Subcutaneous abdominal adipose tissue (tissue), 5 donors: Measurements from ENCODE around the gene RAB3C.

Experiments used
- H3K27ac ChIP-seq: one replicate; pipeline ENCODE4 v1.7.0; 2013; ENCODE audit warnings: low read depth, mild to moderate bottlenecking, inconsistent platforms, low read length, moderate library complexity
- H3K27me3 ChIP-seq, 5 donors: one replicate each; pipeline ENCODE4 v1.7.0; 2013; ENCODE audit warnings: low read length in 5 of 5, inconsistent platforms in 1 of 5; ENCODE audit not compliant: control insufficient read depth in 5 of 5, insufficient read depth in 4 of 5
- H3K36me3 ChIP-seq, 5 donors: one replicate each; pipeline ENCODE4 v1.7.0; 2013; ENCODE audit warnings: low read length in 5 of 5; ENCODE audit not compliant: control insufficient read depth in 5 of 5, insufficient read depth in 5 of 5
- H3K4me1 ChIP-seq, 5 donors: one replicate each; pipeline ENCODE4 v1.7.0; 2013; ENCODE audit warnings: low read length in 5 of 5, mild to moderate bottlenecking in 3 of 5, moderate library complexity in 1 of 5; ENCODE audit not compliant: control insufficient read depth in 5 of 5, insufficient read depth in 5 of 5
- H3K4me3 ChIP-seq, 5 donors: one replicate each; pipeline ENCODE4 v1.7.0; 2013; ENCODE audit warnings: low read length in 5 of 5, low read depth in 1 of 5
- H3K9ac ChIP-seq, 5 donors: one replicate each; pipeline ENCODE4 v1.7.0; 2013; ENCODE audit warnings: low read length in 5 of 5, mild to moderate bottlenecking in 4 of 5, moderate library complexity in 3 of 5
- H3K9me3 ChIP-seq, 5 donors: one replicate each; pipeline ENCODE4 v1.7.0; 2013; ENCODE audit warnings: low read length in 5 of 5; ENCODE audit not compliant: control insufficient read depth in 5 of 5
- donor health status: healthy.
- donor health status: healthy.
- donor health status: healthy.
- donor health status: healthy.
- donor health status: healthy.

The RAB3C gene

DNA sequence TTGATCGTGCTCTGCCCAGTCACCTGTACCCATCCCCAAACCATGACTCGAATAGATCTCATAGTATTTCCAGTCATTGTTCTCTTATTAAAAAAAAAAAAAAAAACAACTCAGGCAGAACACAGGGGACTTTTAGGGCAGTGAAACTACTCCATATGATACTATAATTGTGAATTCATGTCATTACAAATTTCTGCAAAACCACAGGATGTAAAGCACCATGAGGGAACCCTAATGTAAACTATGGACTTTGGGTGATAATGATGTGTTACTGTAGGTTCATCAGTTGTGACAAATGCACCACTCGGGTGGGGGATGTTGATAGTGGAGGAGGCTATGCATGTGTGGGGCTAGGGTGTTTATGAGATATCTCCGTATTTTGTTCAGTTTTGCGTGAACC, 133.8 kb downstream of the RAB3C start:
- no peak overlapping the region for H3K4me3 ChIP-seq
- no peak overlapping the region for H3K27ac ChIP-seq
- no peaks in the 10 kb centered on the region for H3K36me3 ChIP-seq
- H3K9me3 ChIP-seq: peaks cover 0 to 9% (median 3%) of the 10 kb centered on the region in 5 donors
- no peak overlapping the region for H3K9ac ChIP-seq
- peaks cover 0 to 6% (median 0%) of the 10 kb centered on the region in 5 donors for H3K4me1 ChIP-seq
- H3K27me3 ChIP-seq: no peaks in the 10 kb centered on the region

- Histone ChIP-seq H3K27ac (no peak overlapping the region), H3K27me3 (no peaks in the 10 kb centered on the region), H3K36me3 (no peaks in the 10 kb centered on the region), H3K9ac (no peak overlapping the region), H3K9me3 (peaks cover 0 to 9% (median 3%) of the 10 kb centered on the region in 5 donors), H3K4me3 (no peak overlapping the region), H3K4me1 (peaks cover 0 to 7% (median 0%) of the 10 kb centered on the region in 5 donors)
Observed at GRCh38 chr5:58717303-58718007, 134.6 kb downstream of the RAB3C start.

DNA sequence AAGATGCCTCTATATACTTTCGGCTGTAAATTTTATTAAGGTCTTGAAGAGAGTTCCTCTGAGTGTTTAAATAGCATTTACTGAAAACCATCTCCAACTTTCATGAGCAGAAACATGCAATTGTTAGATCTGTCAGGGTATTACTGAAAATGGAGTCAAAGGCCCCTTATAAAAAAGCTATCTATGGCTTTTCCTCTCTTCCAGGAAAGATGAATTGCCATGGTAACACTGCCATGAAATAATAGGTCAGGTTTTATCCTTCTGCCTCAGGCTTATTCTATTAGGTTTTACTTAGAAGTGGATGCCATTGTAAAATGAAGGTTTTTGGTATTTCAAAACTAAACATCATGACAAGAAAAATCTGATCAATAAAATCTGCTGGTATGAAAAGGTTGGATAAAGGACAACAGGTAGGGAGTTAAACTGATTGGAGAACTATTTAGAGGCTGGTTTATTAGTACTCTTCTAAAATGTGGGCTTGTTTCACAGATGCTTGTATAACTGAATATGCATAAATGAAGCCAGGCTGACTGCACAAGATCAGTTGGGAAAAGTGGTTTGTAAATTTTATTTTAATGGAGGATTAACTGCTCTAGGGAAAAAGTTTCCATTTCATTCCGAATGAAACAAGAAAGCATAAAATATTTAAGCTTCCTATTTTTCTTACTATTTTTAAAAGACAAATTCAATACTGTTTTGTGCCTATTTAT, 135.5 kb downstream of the RAB3C start:
- no peak overlapping the region for H3K4me3 ChIP-seq
- H3K9me3 ChIP-seq: peaks cover 0 to 9% (median 3%) of the 10 kb centered on the region in 5 donors
- H3K36me3 ChIP-seq: no peaks in the 10 kb centered on the region
- no peaks in the 10 kb centered on the region for H3K27me3 ChIP-seq
- peaks cover 0 to 7% (median 0%) of the 10 kb centered on the region in 5 donors for H3K4me1 ChIP-seq
- no peak overlapping the region for H3K27ac ChIP-seq
- H3K9ac ChIP-seq: no peak overlapping the region

DNA sequence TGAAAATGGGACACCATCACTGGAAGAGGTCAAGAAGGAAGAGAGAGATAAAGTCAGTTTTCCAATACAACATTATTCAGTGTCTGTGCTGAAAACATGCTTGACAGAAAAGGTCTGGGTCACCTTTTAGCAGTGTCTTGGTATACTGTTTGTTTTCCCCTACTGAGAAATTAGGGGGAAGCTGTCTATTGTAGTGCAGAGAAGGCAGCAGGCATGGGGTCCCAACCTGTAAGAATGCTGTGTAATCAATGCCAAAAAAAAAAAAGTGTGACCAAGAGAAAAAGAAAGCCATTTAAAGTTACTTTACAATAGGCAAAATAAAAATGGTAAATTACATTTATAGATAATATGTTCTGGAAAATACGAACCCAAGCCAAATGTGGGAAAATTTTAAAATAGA, 139.3 kb downstream of the RAB3C start:
- Histone ChIP-seq H3K9ac (no peak overlapping the region), H3K4me3 (no peak overlapping the region), H3K4me1 (peaks cover 0 to 7% (median 0%) of the 10 kb centered on the region in 5 donors), H3K27ac (no peak overlapping the region), H3K36me3 (no peaks in the 10 kb centered on the region), H3K9me3 (peaks cover 2 to 8% (median 5%) of the 10 kb centered on the region in 5 donors), H3K27me3 (no peaks in the 10 kb centered on the region)

DNA sequence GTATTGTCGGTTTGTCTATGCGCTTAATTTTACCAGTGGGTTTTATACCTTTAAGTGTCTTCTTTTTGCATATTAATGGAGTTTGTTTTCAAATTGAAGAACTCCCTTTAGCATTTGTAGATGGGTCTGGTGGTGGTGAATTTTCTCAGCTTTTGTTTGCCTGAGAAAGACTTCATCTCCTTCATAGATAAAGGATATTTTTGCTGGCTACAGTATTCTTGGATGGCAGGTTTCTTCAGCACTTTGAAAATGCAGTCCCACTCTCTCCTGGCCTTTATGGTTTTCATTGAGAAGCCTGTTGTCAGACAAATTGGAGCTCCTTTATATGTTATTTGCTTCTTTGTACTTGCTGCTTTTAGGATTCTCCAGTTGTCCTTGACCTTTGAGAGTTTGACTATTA, 142.1 kb downstream of the RAB3C start:
- Histone ChIP-seq H3K4me1 (peaks cover 0 to 7% (median 0%) of the 10 kb centered on the region in 5 donors), H3K36me3 (no peaks in the 10 kb centered on the region), H3K27me3 (no peaks in the 10 kb centered on the region), H3K27ac (no peak overlapping the region), H3K9me3 (peaks cover 2 to 8% (median 5%) of the 10 kb centered on the region in 5 donors), H3K4me3 (no peak overlapping the region), H3K9ac (no peak overlapping the region)

GRCh38 chr5:58731641-58732040, 148.8 kb downstream of the RAB3C start:
- no peaks in the 10 kb centered on the region for H3K27me3 ChIP-seq
- H3K36me3 ChIP-seq: no peaks in the 10 kb centered on the region
- no peak overlapping the region for H3K9ac ChIP-seq
- no peak overlapping the region for H3K27ac ChIP-seq
- no peak overlapping the region for H3K4me3 ChIP-seq
- no peaks in the 10 kb centered on the region for H3K9me3 ChIP-seq
- no peaks in the 10 kb centered on the region for H3K4me1 ChIP-seq

DNA sequence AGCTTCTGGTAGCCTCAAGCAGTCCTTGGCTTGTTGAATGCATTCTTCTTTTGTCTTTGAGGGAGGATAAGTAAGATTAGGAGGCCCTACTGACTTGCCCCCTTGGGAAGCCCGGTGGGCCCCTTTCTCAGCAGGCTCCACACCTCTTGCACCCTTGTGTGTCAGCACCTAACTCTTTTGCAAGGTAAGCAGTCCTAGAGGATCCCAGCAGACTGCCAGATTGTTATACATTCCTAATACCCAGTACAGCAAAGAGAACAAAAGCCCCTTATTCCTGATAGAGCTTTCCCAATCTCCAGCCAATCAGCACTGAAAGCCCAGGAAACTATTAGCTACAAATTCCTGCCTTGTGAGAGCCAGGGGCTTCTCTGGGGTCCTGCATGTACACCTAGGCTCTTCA, 152.8 kb downstream of the RAB3C start:
- Histone ChIP-seq H3K27ac (no peak overlapping the region), H3K4me3 (no peak overlapping the region), H3K9me3 (no peaks in the 10 kb centered on the region), H3K4me1 (no peaks in the 10 kb centered on the region), H3K36me3 (no peaks in the 10 kb centered on the region), H3K9ac (no peak overlapping the region), H3K27me3 (no peaks in the 10 kb centered on the region)

GRCh38 chr5:58736214-58736613, 153.3 kb downstream of the RAB3C start:
- Histone ChIP-seq H3K4me1 (no peaks in the 10 kb centered on the region), H3K27ac (no peak overlapping the region), H3K27me3 (no peaks in the 10 kb centered on the region), H3K4me3 (no peak overlapping the region), H3K9me3 (no peaks in the 10 kb centered on the region), H3K36me3 (no peaks in the 10 kb centered on the region), H3K9ac (no peak overlapping the region)

DNA sequence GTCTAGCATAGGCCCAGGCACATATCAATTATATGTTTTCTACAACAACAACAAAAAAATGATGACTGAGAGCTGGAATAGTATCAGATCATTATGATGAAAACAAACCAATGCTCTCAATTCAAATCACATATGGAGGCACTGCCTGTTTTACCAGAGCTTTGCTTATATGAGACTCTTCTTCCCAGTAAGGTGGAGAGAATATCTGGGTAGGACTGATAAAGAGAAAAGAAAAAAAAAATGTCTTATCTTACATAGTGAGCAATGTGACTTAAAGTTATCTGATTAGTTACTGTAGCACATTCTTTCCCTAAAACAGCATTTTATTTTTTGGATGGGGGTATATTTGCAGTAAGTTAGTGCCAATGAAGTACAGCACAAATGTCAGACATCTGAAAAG, 154.8 kb downstream of the RAB3C start:
- Histone ChIP-seq H3K4me3 (no peak overlapping the region), H3K4me1 (no peaks in the 10 kb centered on the region), H3K36me3 (no peaks in the 10 kb centered on the region)

GRCh38 chr5:58738336-58738735, 155.5 kb downstream of the RAB3C start:
- Histone ChIP-seq H3K27me3 (no peaks in the 10 kb centered on the region), H3K4me3 (no peak overlapping the region), H3K9me3 (no peaks in the 10 kb centered on the region), H3K9ac (no peak overlapping the region), H3K27ac (no peak overlapping the region), H3K36me3 (no peaks in the 10 kb centered on the region), H3K4me1 (no peaks in the 10 kb centered on the region)

More for the DNA sequence above, 154.8 kb downstream of the RAB3C start:
- H3K9ac ChIP-seq: no peak overlapping the region
- H3K27me3 ChIP-seq: no peaks in the 10 kb centered on the region
- H3K27ac ChIP-seq: no peak overlapping the region
- no peaks in the 10 kb centered on the region for H3K9me3 ChIP-seq
